HG03457 (cell line): Measurements from ENCODE around the gene EVI2B.
"Not testable (repeated sequence)": the region's sequence is repeated elsewhere in the genome, so short reads cannot be mapped to it uniquely, and the experiment has no call there.

Source experiments
- ATAC-seq: cut with Tn5 transposase; IDR thresholded peaks from one replicate; pipeline ENCODE4 v1.9.1; 2021; ENCODE audit warnings: moderate number of reproducible peaks; ENCODE audit not compliant: unreplicated experiment

EVI2B gene

GRCh38 chr17:31273516-31273915 lies 40.3 kb downstream of the EVI2B start:
- ATAC-seq, result no peak

- no peak for ATAC-seq
These were observed 41.1 kb downstream of the EVI2B start for GRCh38 chr17:31272803-31273202.

- ATAC-seq, result no peak
These were observed 41.6 kb downstream of the EVI2B start for GRCh38 chr17:31272236-31272635.

GRCh38 chr17:31269578-31269983 lies 44.3 kb downstream of the EVI2B start:
- ATAC-seq, result no peak

GRCh38 chr17:31269036-31269577 lies 44.7 kb downstream of the EVI2B start:
- no peak for ATAC-seq

- no peak for ATAC-seq
These were observed 47.8 kb downstream of the EVI2B start for GRCh38 chr17:31266042-31266441.

GRCh38 chr17:31262923-31263322 lies 50.9 kb downstream of the EVI2B start:
- ATAC-seq, result not testable (repeated sequence)

- no peak for ATAC-seq
These were observed 52.3 kb downstream of the EVI2B start for GRCh38 chr17:31261601-31262000.

GRCh38 chr17:31260151-31260550 lies 53.7 kb downstream of the EVI2B start:
- no peak for ATAC-seq

GRCh38 chr17:31256936-31257335 lies 56.9 kb downstream of the EVI2B start:
- no peak for ATAC-seq

GRCh38 chr17:31254654-31255053 lies 59.2 kb downstream of the EVI2B start:
- no peak for ATAC-seq
